ENCODE measurements around the gene TFIP11. TPM values are rescaled to one million over a fixed set of nuclear protein-coding genes. Genes with fewer than 3 reads are reported as not detected.

TFIP11 gene
- polyA plus RNA-seq, 2 of the 4 experiments (the other 2 are of a cell fraction): 21.1 to 28.8 TPM

Small RNA genes within 50 kb of the gene (small RNA-seq; reads per million reads assigned to genes)
- 2.7 to 102 (median 53.1) reads per million in 6 experiments for gene MIR548J

Other genes with a start within 250 kb of the TFIP11 start
- 1.2 and 1.3 TPM in 2 replicates for gene ASPHD2, start 83.2 kb downstream of the TFIP11 start, polyA plus RNA-seq (2011; rRNA removed)
- gene ASPHD2, start 83.2 kb downstream of the TFIP11 start, polyA plus RNA-seq (2017; fragmentation: RNase III; extraction: RNeasy Plus Mini Kit Qiagen cat#74134 plus additional on column Dnase treatment): 0.72 to 0.92 TPM (median 0.84 TPM) in 3 replicates
- 25.7 and 30.2 TPM in 2 replicates for gene HPS4, start 28.7 kb downstream of the TFIP11 start, polyA plus RNA-seq (2011; rRNA removed)
- gene HPS4, start 28.7 kb downstream of the TFIP11 start, polyA plus RNA-seq (2017; fragmentation: RNase III; extraction: RNeasy Plus Mini Kit Qiagen cat#74134 plus additional on column Dnase treatment): 10.8 to 12.7 TPM (median 11.8 TPM) in 3 replicates
- gene SRRD, start 28.6 kb downstream of the TFIP11 start, polyA plus RNA-seq (2011; rRNA removed): 36.4 and 38.4 TPM in 2 replicates
- 13.1 to 14.2 TPM (median 14.1 TPM) in 3 replicates for gene SRRD, start 28.6 kb downstream of the TFIP11 start, polyA plus RNA-seq (2017; fragmentation: RNase III; extraction: RNeasy Plus Mini Kit Qiagen cat#74134 plus additional on column Dnase treatment)
- 10.5 and 13.6 TPM in 2 replicates for gene TPST2, start 77.7 kb upstream of the TFIP11 start, polyA plus RNA-seq (2011; rRNA removed)
- gene TPST2, start 77.7 kb upstream of the TFIP11 start, polyA plus RNA-seq (2017; fragmentation: RNase III; extraction: RNeasy Plus Mini Kit Qiagen cat#74134 plus additional on column Dnase treatment): 6.9 to 10.3 TPM (median 7.0 TPM) in 3 replicates
- not detected in 2 replicates for gene CRYBB1, start 105.6 kb upstream of the TFIP11 start, polyA plus RNA-seq (2011; rRNA removed)
- gene CRYBB1, start 105.6 kb upstream of the TFIP11 start, polyA plus RNA-seq (2017; fragmentation: RNase III; extraction: RNeasy Plus Mini Kit Qiagen cat#74134 plus additional on column Dnase treatment): not detected in 3 replicates
- gene CRYBA4, start 109.5 kb upstream of the TFIP11 start, polyA plus RNA-seq (2011; rRNA removed): not detected in 2 replicates
- not detected in 3 replicates for gene CRYBA4, start 109.5 kb upstream of the TFIP11 start, polyA plus RNA-seq (2017; fragmentation: RNase III; extraction: RNeasy Plus Mini Kit Qiagen cat#74134 plus additional on column Dnase treatment)
- gene MIAT, start 145.1 kb upstream of the TFIP11 start, polyA plus RNA-seq (2011; rRNA removed): 2.2 and 3.1 TPM in 2 replicates
- gene MIAT, start 145.1 kb upstream of the TFIP11 start, polyA plus RNA-seq (2017; fragmentation: RNase III; extraction: RNeasy Plus Mini Kit Qiagen cat#74134 plus additional on column Dnase treatment): 1.1 to 2.2 TPM (median 1.5 TPM) in 3 replicates

Measured in A549 (cell line).